Spleen (tissue), 11 donors: ENCODE measurements around the gene TSHR. TPM values are rescaled to one million over a fixed set of nuclear protein-coding genes. Genes with fewer than 3 reads are reported as not detected.
"Not testable (repeated sequence)": the region's sequence is repeated elsewhere in the genome, so short reads cannot be mapped to it uniquely, and the experiment has no call there.

Source experiments
- DNase-seq: peaks from one replicate; pipeline ENCODE4 v3.0.0-alpha.2; 2020
- H3K27ac ChIP-seq, 8 donors: fragments of 200-600 bp; sonication (generic) in 7 of 8; 1 replicate in 4 of 8; 2 replicates in 4 of 8; pipeline versions ENCODE4 v1.5.0 to v1.8.0; 2016 to 2021; ENCODE audit warnings: inconsistent platforms in 4 of 8, mild to moderate bottlenecking in 4 of 8, moderate library complexity in 1 of 8
- H3K27me3 ChIP-seq, 7 donors: fragments of 200-600 bp; sonication (generic) in 6 of 7; replicated peaks in 1 of 7; 1 replicate in 4 of 7; 2 replicates in 3 of 7; pipeline versions ENCODE4 v1.5.0 to v1.8.0; 2016 to 2021; ENCODE audit warnings: inconsistent platforms in 3 of 7, mild to moderate bottlenecking in 1 of 7
- H3K36me3 ChIP-seq, 6 donors: fragments of 200-600 bp; sonication (generic) in 5 of 6; 1 replicate in 4 of 6; 2 replicates in 2 of 6; pipeline versions ENCODE4 v1.5.0 to v1.8.0; 2016 to 2021; ENCODE audit warnings: inconsistent platforms in 2 of 6
- H3K4me1 ChIP-seq, 6 donors: fragments of 200-600 bp; sonication (generic) in 5 of 6; 1 replicate in 3 of 6; 2 replicates in 3 of 6; pipeline versions ENCODE4 v1.5.0 to v1.8.0; 2016 to 2021; ENCODE audit warnings: inconsistent platforms in 3 of 6
- H3K4me3 ChIP-seq, 8 donors: fragments of 200-600 bp; sonication (generic) in 7 of 8; 1 replicate in 4 of 8; 2 replicates in 4 of 8; pipeline versions ENCODE4 v1.5.0 to v1.8.0; 2016 to 2021; ENCODE audit warnings: inconsistent platforms in 4 of 8, mild to moderate bottlenecking in 4 of 8, moderate library complexity in 2 of 8
- H3K9me3 ChIP-seq, 8 donors: fragments of 200-600 bp; sonication (generic) in 7 of 8; 1 replicate in 4 of 8; 2 replicates in 4 of 8; pipeline versions ENCODE4 v1.5.0 to v1.8.0; 2016 to 2021; ENCODE audit warnings: inconsistent platforms in 4 of 8
- POLR2A ChIP-seq, 3 donors: fragments of 450-650 bp; IDR thresholded peaks; one replicate each; pipeline ENCODE4 v1.5.1; 2017; ENCODE audit warnings: antibody characterized with exemption in 3 of 3, mild to moderate bottlenecking in 1 of 3
- POLR2AphosphoS5 ChIP-seq, 3 donors: sonication (generic); formaldehyde crosslinking; IDR thresholded peaks; one replicate each; pipeline ENCODE4 v1.5.1; 2017; ENCODE audit warnings: antibody characterized with exemption in 3 of 3
- WGBS, 5 donors: extraction: QIAGEN DNeasy Blood & Tissue Kit in 3 of 5; methylation state at CpG; one replicate each; pipeline versions ENCODE4 v1.1.5 to v1.1.7; 2013 to 2018; 5-methylcytosine and 5-hydroxymethylcytosine counted together
- intact Hi-C: fragments of 100-400 bp; cut with DNase I; formaldehyde crosslinking; loops from one replicate; pipeline ENCODE4 v1.15.0; 2023; ENCODE audit warnings: low total_unique reads
- polyA plus RNA-seq, 3 donors: library from polyadenylated mRNA; stranded (reverse); fragments of 200-250 nt; gene quantifications; one replicate each; pipeline ENCODE4 v1.2.1, GENCODE V29; 2013
- total RNA-seq, 7 donors: library from RNA; depleted of rRNA in 3 of 7; stranded (reverse); fragments of >200 nt in 3 of 7; fragmentation: NEBNext Ultra II Directional in 4 of 7; extraction: Animal tissue kit (Norgen Biotek cat#: 25700) in 4 of 7; gene quantifications; one replicate each; pipeline versions ENCODE4 v1.1.0 to v1.2.1, GENCODE V29; 2016 to 2021
- TF ChIP-seq, protein P1 (sequence below), 11 experiments: fragments of 200-600 bp in 7 of 11; fragments of 450-650 bp in 4 of 11; sonication (generic) in 4 of 11; IDR thresholded peaks in 8 of 11; conservative IDR thresholded peaks in 3 of 11; 1 replicate in 7 of 11; 2 replicates in 4 of 11; pipeline versions ENCODE4 v1.4.0 to v1.8.0; 2016 to 2021; ENCODE audit warnings: antibody characterized with exemption in 11 of 11, inconsistent platforms in 4 of 11, mild to moderate bottlenecking in 1 of 11
- donor health status: healthy with polysubstance abuse.
- donor health status: DM: no; HTN: no; CAD: no; lungs with moderate emphysema.
- donor health status: DM: no; HTN: no; CAD: no.
- donor health status: Bipolar disorder and iron deficiency.
- donor health status: healthy.
- donor health status: DM: no; HTN: no; CAD: no.
- donor health status: DM: yes; HTN: yes; CAD: no.

TSHR gene
- total and polyA plus RNA-seq, 10 donors, result 0.22 to 3.1 (median 0.46) TPM; not detected in 1

DNA sequence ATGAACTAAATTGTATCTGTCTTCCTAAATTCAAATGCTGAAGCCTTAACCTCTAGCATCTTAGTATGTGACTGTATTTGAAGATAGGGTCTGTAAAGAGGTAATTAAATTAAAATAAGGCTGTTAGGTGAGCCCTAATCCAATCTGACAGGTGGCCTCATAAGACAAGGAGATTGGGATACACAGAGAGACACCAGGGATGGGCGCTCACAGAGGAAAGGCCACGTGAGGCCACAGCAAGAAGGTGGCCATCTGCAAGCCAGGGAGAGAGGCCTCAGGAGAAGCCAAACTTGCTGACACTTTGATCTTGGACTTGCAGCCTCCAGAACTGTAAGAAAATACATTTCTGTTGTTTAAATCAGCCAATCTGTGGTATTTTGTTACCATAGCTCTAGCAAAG is 154.8 kb downstream of the TSHR start:
- H3K27me3 ChIP-seq, result no peaks in the 10 kb centered on the region
- 88 to 95% (median 94%) methylated on average over 2 of the region's 2 CpGs for WGBS, 5 donors
- H3K9me3 ChIP-seq, result no peaks in the 10 kb centered on the region
- H3K27ac ChIP-seq, result no peak overlapping the region
- TF ChIP-seq, protein P1, sequence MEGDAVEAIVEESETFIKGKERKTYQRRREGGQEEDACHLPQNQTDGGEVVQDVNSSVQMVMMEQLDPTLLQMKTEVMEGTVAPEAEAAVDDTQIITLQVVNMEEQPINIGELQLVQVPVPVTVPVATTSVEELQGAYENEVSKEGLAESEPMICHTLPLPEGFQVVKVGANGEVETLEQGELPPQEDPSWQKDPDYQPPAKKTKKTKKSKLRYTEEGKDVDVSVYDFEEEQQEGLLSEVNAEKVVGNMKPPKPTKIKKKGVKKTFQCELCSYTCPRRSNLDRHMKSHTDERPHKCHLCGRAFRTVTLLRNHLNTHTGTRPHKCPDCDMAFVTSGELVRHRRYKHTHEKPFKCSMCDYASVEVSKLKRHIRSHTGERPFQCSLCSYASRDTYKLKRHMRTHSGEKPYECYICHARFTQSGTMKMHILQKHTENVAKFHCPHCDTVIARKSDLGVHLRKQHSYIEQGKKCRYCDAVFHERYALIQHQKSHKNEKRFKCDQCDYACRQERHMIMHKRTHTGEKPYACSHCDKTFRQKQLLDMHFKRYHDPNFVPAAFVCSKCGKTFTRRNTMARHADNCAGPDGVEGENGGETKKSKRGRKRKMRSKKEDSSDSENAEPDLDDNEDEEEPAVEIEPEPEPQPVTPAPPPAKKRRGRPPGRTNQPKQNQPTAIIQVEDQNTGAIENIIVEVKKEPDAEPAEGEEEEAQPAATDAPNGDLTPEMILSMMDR (IDR thresholded peaks at IDR 0.05 in 8 of 11, conservative IDR thresholded peaks at IDR 0.05 in 3 of 11), result no peak
- no peak for TF ChIP-seq POLR2A (IDR thresholded peaks at IDR 0.05)
- TF ChIP-seq POLR2AphosphoS5 (IDR thresholded peaks at IDR 0.05), result no peak
- H3K4me3 ChIP-seq, result no peak overlapping the region
- no peak for DNase-seq
- intact Hi-C loops, result no loop called here
- H3K4me1 ChIP-seq, result peaks cover 0 to 6% (median 0%) of the 10 kb centered on the region in 6 donors
- H3K36me3 ChIP-seq, result no peaks in the 10 kb centered on the region

DNA sequence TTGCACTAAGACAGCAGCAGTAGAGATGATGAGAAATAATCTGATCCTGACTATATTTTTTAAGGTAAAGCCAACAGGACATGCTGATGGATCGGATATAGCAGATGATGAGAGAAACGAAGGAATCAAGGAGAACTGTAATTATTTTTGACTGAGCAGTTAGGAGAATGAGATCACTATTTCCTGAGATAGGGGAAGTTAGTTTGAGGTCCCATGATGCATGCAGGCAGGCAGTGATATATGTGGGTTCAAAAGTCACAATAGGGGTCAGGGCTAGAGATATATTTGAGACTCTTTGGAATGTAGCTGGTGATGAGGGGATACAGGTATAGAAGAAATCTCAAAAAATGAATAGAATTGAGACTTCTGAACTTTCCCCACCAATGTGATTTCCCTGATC is 157.8 kb downstream of the TSHR start:
- intact Hi-C loops, result no loop called here
- DNase-seq, result no peak
- Histone ChIP-seq H3K4me3 (no peak overlapping the region), H3K4me1 (peaks cover 0 to 6% (median 0%) of the 10 kb centered on the region in 6 donors), H3K36me3 (no peaks in the 10 kb centered on the region), H3K27me3 (no peaks in the 10 kb centered on the region), H3K9me3 (no peaks in the 10 kb centered on the region), H3K27ac (no peak overlapping the region)
- 41 to 74% (median 56%) methylated on average over 2 of the region's 2 CpGs for WGBS, 5 donors
- no peak for TF ChIP-seq POLR2AphosphoS5 (IDR thresholded peaks at IDR 0.05)
- no peak for TF ChIP-seq POLR2A (IDR thresholded peaks at IDR 0.05)
- TF ChIP-seq, protein P1 (IDR thresholded peaks at IDR 0.05 in 8 of 11, conservative IDR thresholded peaks at IDR 0.05 in 3 of 11), result no peak

DNA sequence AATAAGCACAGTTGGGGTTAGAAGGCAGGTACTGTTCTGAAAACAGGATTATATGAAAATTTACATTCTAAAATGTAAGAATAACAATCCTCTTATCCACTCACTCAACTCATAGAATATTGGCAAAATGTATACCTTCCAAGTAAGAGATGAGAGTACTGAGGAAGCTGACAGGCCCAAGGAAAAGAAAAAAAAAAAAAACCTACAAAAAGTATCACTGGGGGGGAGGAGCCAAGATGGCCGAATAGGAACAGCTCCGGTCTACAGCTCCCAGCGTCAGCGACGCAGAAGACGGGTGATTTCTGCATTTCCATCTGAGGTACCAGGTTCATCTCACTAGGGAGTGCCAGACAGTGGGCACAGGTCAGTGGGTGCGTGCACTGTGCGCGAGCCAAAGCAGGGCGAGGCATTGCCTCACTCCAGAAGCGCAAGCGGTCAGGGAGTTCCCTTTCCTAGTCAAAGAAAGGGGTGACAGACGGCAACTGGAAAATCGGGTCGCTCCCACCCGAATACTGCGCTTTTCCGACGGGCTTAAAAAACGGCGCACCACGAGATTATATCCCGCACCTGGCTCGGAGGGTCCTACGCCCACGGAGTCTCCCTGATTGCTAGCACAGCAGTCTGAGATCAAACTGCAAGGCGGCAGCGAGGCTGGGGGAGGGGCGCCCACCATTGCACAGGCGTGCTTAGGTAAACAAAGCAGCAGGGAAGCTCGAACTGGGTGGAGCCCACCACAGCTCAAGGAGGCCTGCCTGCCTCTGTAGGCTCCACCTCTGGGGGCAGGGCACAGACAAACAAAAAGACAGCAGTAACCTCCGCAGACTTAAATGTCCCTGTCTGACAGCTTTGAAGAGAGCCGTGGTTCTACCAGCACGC is 158.8 kb downstream of the TSHR start:
- H3K4me1 ChIP-seq, H3K27me3 ChIP-seq, intact Hi-C loops, DNase-seq, H3K4me3 ChIP-seq, H3K9me3 ChIP-seq, H3K36me3 ChIP-seq, H3K27ac ChIP-seq: not testable (repeated sequence)
- WGBS, 5 donors, result 87 to 92% (median 90%) methylated on average over 27 to 34 of the region's 34 CpGs

DNA sequence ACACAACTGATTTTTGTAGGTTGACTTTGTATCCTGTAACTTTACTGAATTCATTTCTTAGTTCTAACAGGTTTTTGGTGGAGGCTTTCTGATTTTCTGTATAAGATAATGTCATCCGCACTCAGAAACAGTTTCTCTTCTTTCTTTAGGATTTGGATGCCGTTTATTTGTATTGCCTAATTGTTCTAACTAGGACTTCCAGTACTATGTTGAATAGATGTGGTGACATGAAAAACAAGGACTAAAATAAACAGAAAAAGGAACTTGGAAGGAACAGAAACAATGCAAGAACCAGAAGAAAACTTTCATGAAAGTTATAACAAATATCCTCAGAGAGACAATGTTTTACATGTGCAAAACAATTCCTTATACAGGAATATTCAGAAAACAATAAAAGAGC is 165.1 kb downstream of the TSHR start:
- no peak for DNase-seq
- Histone ChIP-seq H3K4me1 (peaks cover 0 to 24% (median 4%) of the 10 kb centered on the region in 6 donors), H3K9me3 (no peaks in the 10 kb centered on the region), H3K27me3 (no peaks in the 10 kb centered on the region), H3K4me3 (no peak overlapping the region), H3K27ac (peak overlapping the region in 4 of 8 donors; percentile 50 to 70 (median 68)), H3K36me3 (no peaks in the 10 kb centered on the region)
- TF ChIP-seq POLR2A (IDR thresholded peaks at IDR 0.05), result no peak
- TF ChIP-seq, protein P1 (IDR thresholded peaks at IDR 0.05 in 8 of 11, conservative IDR thresholded peaks at IDR 0.05 in 3 of 11), result no peak
- TF ChIP-seq POLR2AphosphoS5 (IDR thresholded peaks at IDR 0.05), result no peak
- intact Hi-C loops, result no loop called here
- WGBS, 5 donors, result 44 to 66% (median 50%) methylated on average over 2 of the region's 2 CpGs
